ENCODE data around the gene KRCC1. TPM values are rescaled to one million over a fixed set of nuclear protein-coding genes. Genes with fewer than 3 reads are reported as not detected.
"Not testable (repeated sequence)": the region's sequence is repeated elsewhere in the genome, so short reads cannot be mapped to it uniquely, and the experiment has no call there.

The KRCC1 gene
- total RNA-seq, 1 donor from 2014 or later, result 18.7 TPM

GRCh38 chr2:88045561-88045960, 10.0 kb downstream of the KRCC1 start:
- DNase-seq (ENCODE audit: low spot score), result not testable (repeated sequence)

- DNase-seq (ENCODE audit: low spot score), result no peak
Observed at GRCh38 chr2:88042476-88042875, 13.1 kb downstream of the KRCC1 start.

GRCh38 chr2:88038263-88039105, 17.1 kb downstream of the KRCC1 start:
- DNase-seq (ENCODE audit: low spot score), result no peak

GRCh38 chr2:88036606-88037005, 19.0 kb downstream of the KRCC1 start:
- DNase-seq (ENCODE audit: low spot score), result no peak

GRCh38 chr2:88036182-88036581, 19.4 kb downstream of the KRCC1 start:
- DNase-seq (ENCODE audit: low spot score), result no peak

- no peak for DNase-seq (ENCODE audit: low spot score)
Observed at GRCh38 chr2:88032070-88032702, 23.4 kb downstream of the KRCC1 start.

GRCh38 chr2:88028931-88029330, 26.7 kb downstream of the KRCC1 start:
- no peak for DNase-seq (ENCODE audit: low spot score)

GRCh38 chr2:88027697-88028389, 27.7 kb downstream of the KRCC1 start:
- no peak for DNase-seq (ENCODE audit: low spot score)

- DNase-seq (ENCODE audit: low spot score), result peak; percentile 33
Observed at GRCh38 chr2:88024509-88024908, 31.1 kb downstream of the KRCC1 start.

- DNase-seq (ENCODE audit: low spot score), result peak; percentile 24
Observed at GRCh38 chr2:88022669-88022921, 33.0 kb downstream of the KRCC1 start.

- DNase-seq (ENCODE audit: low spot score), result peak; percentile 57
Observed at GRCh38 chr2:88019985-88020384, 35.6 kb downstream of the KRCC1 start.

GRCh38 chr2:88018909-88019308, 36.7 kb downstream of the KRCC1 start:
- peak; percentile 72 for DNase-seq (ENCODE audit: low spot score)

GRCh38 chr2:88018077-88018805, 37.3 kb downstream of the KRCC1 start:
- not testable (repeated sequence) for DNase-seq (ENCODE audit: low spot score)

GRCh38 chr2:88017780-88018038, 37.9 kb downstream of the KRCC1 start:
- DNase-seq (ENCODE audit: low spot score), result not testable (repeated sequence)

GRCh38 chr2:88016960-88017779, 38.4 kb downstream of the KRCC1 start:
- peak; percentile 89 for DNase-seq (ENCODE audit: low spot score)

- DNase-seq (ENCODE audit: low spot score), result peak; percentile 91
Observed at GRCh38 chr2:88016086-88016959, 39.3 kb downstream of the KRCC1 start, which contains the start of gene RNU2-63P. TSS of gene RNU2-63P (minus strand) at chr2:88016547.

- no peak for DNase-seq (ENCODE audit: low spot score)
Observed at GRCh38 chr2:88011011-88011410, 44.6 kb downstream of the KRCC1 start.

- DNase-seq (ENCODE audit: low spot score), result peak; percentile 20
Observed at GRCh38 chr2:88010136-88010535, 45.4 kb downstream of the KRCC1 start.

GRCh38 chr2:88006912-88007439, 48.6 kb downstream of the KRCC1 start:
- DNase-seq (ENCODE audit: low spot score), result peak; percentile 55

GRCh38 chr2:88005776-88006175, 49.8 kb downstream of the KRCC1 start:
- no peak for DNase-seq (ENCODE audit: low spot score)

Measured in mesenteric fat pad (tissue), 1 donor.